Measurements from ENCODE around the gene LENG8.

- TF ChIP-seq EP300 (IDR thresholded peaks at IDR 0.05; ENCODE audit: borderline replicate concordance): no peak
- no peak for TF ChIP-seq MAX (IDR thresholded peaks at IDR 0.05)
- TF ChIP-seq CREB1 (IDR thresholded peaks at IDR 0.05; ENCODE audit: low read depth): no peak
Observed at GRCh38 chr19:54477650-54478049, 28.7 kb downstream of the LENG8 start.
